ENCODE data around the gene SEMA3B. TPM values are rescaled to one million over a fixed set of nuclear protein-coding genes. Genes with fewer than 3 reads are reported as not detected.

Gene SEMA3B
- polyA plus RNA-seq, 2 donors: 5.2 to 7.8 TPM

DNA sequence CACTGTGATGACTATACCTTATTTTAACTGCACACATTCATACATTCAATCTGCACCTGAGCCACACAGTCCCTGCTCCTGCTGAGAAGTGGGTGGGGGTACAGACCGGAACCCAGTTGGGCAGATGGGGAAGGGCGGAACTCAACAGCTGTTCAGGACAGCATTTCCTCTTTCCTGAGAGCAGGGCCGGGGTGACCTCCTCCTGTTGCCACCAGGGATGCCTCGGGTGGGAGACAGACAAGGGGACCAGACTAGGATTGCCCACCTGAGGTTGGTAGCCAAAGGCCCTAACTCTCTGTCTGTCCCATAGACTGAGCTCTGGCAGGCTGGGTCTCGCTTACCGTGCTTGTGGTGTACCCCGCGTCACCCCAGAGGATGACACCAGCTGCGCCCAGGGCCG lies 49.7 kb downstream of the SEMA3B start:
- WGBS, 2 donors: 73 to 75% methylated on average over 10 of the region's 10 CpGs
- Histone ChIP-seq H3K9me3 (ENCODE audit: control insufficient read depth in 2 of 2, insufficient read depth in 1 of 2, low read depth in 1 of 2, low read length in 1 of 2) (no peaks in the 10 kb centered on the region), H3K4me3 (ENCODE audit: low read depth in 1 of 2, low read length in 2 of 2) (no peak overlapping the region), H3K27me3 (ENCODE audit: control insufficient read depth in 1 of 2, insufficient read depth in 2 of 2, low read length in 2 of 2) (no peaks in the 10 kb centered on the region), H3K4me1 (ENCODE audit: control insufficient read depth in 2 of 2, insufficient read depth in 2 of 2, low read length in 1 of 2) (peaks cover 0 to 40% of the 10 kb centered on the region in 2 donors), H3K36me3 (ENCODE audit: control insufficient read depth in 2 of 2, insufficient read depth in 2 of 2, low read length in 1 of 2) (peaks cover 0 to 10% of the 10 kb centered on the region in 2 donors), H3K27ac (ENCODE audit: low read depth in 2 of 2, low read length in 1 of 2) (peak overlapping the region; percentile 96 to 100)

DNA sequence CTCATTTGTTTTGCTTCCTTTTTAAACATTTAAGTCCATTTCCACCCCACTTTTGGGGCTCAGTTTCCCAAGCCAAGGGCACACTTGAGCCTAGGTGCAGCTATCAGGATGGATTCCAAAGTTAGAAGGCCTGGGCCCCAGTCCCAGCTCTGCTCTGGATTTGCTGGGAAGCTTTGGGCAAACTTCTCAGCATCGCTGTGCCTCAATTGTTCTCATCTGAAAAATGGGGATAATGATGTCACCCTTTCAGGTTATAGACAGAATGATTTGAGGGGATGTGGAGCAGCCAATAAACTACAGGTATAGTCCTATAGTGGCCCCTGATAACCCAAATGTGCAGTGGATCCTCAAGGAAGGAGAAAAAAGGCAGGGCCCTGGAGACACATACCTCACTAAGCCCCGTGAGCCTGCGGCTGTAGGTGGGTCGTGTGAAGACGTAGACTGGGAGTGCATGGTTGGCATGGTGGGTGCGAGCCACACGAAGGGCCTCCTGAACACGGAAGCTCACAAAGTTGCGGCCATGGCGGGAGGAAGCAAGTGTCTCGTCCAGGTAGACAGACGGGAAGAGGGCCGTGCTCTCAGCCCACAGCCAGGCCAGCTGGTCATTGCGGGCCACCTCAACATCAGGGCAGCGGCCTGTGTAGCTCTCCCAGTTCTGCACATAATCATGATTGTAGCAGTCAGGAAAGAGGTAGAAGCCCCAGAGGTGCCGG lies 50.4 kb downstream of the SEMA3B start:
- Histone ChIP-seq H3K27me3 (ENCODE audit: control insufficient read depth in 1 of 2, insufficient read depth in 2 of 2, low read length in 2 of 2) (no peaks in the 10 kb centered on the region), H3K9me3 (ENCODE audit: control insufficient read depth in 2 of 2, insufficient read depth in 1 of 2, low read depth in 1 of 2, low read length in 1 of 2) (no peaks in the 10 kb centered on the region), H3K27ac (ENCODE audit: low read depth in 2 of 2, low read length in 1 of 2) (peak overlapping the region; percentile 96 to 100), H3K4me1 (ENCODE audit: control insufficient read depth in 2 of 2, insufficient read depth in 2 of 2, low read length in 1 of 2) (peaks cover 0 to 40% of the 10 kb centered on the region in 2 donors), H3K36me3 (ENCODE audit: control insufficient read depth in 2 of 2, insufficient read depth in 2 of 2, low read length in 1 of 2) (peaks cover 0 to 10% of the 10 kb centered on the region in 2 donors), H3K4me3 (ENCODE audit: low read depth in 1 of 2, low read length in 2 of 2) (peak overlapping the region in 1 of 2 donors; percentile 67)
- 77 to 89% methylated on average over 16 of the region's 16 CpGs for WGBS, 2 donors

DNA sequence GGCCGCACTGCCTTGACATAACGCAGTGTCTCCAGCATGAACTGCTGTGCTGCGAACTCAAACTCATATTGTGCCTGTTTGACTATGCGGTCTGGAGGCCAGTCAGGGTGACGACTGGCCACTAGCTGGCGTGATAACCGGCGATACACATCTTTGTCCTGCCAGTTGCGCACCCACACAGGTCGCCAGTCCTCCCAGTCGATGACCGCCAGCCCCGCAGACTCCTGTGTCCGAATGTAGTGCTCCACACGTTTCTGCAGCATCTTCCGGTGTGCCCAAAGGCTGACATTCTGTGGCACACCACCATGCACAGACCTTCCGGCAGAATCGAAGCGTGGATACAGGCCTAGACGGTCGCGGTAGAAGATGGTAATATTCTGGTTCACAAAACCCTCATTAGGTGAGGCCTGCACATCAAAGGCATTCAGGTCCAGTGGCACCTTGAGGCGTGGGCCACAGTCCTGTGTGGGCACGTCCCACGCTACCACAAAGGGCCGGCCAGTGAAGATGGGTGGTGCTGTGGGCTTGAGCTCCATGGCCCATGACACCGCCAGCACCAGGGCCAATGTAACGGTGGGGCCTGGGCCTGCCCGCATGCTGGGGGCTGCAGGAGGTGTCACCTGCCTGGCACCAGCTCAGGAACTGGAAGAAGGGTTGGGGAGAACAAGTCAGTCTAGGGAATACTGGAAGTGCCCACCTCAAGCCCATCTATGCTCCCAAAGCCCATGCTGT lies 51.1 kb downstream of the SEMA3B start:
- peaks cover 0 to 36% of the 10 kb centered on the region in 2 donors for H3K4me1 ChIP-seq (ENCODE audit: control insufficient read depth in 2 of 2, insufficient read depth in 2 of 2, low read length in 1 of 2)
- WGBS, 2 donors: 64 to 68% methylated on average over 29 of the region's 29 CpGs
- peak overlapping the region; percentile 82 to 89 for H3K27ac ChIP-seq (ENCODE audit: low read depth in 2 of 2, low read length in 1 of 2)
- H3K4me3 ChIP-seq (ENCODE audit: low read depth in 1 of 2, low read length in 2 of 2): peak overlapping the region; percentile 67 to 83
- H3K36me3 ChIP-seq (ENCODE audit: control insufficient read depth in 2 of 2, insufficient read depth in 2 of 2, low read length in 1 of 2): peaks cover 0 to 10% of the 10 kb centered on the region in 2 donors
- H3K27me3 ChIP-seq (ENCODE audit: control insufficient read depth in 1 of 2, insufficient read depth in 2 of 2, low read length in 2 of 2): no peaks in the 10 kb centered on the region
- H3K9me3 ChIP-seq (ENCODE audit: control insufficient read depth in 2 of 2, insufficient read depth in 1 of 2, low read depth in 1 of 2, low read length in 1 of 2): no peaks in the 10 kb centered on the region

DNA sequence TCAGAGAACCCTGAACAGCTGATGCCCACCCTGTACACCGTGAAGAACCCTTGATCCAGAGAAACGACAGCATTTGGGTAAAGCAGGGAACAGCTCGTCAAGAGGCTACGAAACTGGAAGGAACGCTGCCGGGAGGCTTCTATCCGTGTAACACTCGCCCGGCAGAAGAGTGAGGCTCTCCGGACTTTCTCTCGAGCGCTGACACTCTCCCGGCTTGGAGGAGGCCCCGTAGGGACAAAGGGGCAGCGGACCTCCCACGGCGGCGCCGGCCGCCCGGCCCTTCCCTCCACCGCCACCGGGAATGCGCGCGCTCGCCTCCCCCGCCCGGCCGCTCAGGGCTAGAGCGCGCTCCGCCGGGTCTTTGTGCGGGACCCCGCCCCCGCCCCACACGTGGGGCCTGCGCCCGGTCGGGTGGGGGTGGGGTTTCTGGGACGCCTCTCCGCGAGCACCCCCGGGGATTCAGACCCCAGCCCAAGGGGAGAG lies 51.9 kb downstream of the SEMA3B start:
- peaks cover 0 to 36% of the 10 kb centered on the region in 2 donors for H3K4me1 ChIP-seq (ENCODE audit: control insufficient read depth in 2 of 2, insufficient read depth in 2 of 2, low read length in 1 of 2)
- H3K27ac ChIP-seq (ENCODE audit: low read depth in 2 of 2, low read length in 1 of 2): peak overlapping the region; percentile 82 to 89
- no peaks in the 10 kb centered on the region for H3K27me3 ChIP-seq (ENCODE audit: control insufficient read depth in 1 of 2, insufficient read depth in 2 of 2, low read length in 2 of 2)
- no peaks in the 10 kb centered on the region for H3K9me3 ChIP-seq (ENCODE audit: control insufficient read depth in 2 of 2, insufficient read depth in 1 of 2, low read depth in 1 of 2, low read length in 1 of 2)
- WGBS, 2 donors: 0% methylated on average over 36 to 45 of the region's 45 CpGs
- peak overlapping the region; percentile 67 to 83 for H3K4me3 ChIP-seq (ENCODE audit: low read depth in 1 of 2, low read length in 2 of 2)
- H3K36me3 ChIP-seq (ENCODE audit: control insufficient read depth in 2 of 2, insufficient read depth in 2 of 2, low read length in 1 of 2): peaks cover 0 to 14% of the 10 kb centered on the region in 2 donors

DNA sequence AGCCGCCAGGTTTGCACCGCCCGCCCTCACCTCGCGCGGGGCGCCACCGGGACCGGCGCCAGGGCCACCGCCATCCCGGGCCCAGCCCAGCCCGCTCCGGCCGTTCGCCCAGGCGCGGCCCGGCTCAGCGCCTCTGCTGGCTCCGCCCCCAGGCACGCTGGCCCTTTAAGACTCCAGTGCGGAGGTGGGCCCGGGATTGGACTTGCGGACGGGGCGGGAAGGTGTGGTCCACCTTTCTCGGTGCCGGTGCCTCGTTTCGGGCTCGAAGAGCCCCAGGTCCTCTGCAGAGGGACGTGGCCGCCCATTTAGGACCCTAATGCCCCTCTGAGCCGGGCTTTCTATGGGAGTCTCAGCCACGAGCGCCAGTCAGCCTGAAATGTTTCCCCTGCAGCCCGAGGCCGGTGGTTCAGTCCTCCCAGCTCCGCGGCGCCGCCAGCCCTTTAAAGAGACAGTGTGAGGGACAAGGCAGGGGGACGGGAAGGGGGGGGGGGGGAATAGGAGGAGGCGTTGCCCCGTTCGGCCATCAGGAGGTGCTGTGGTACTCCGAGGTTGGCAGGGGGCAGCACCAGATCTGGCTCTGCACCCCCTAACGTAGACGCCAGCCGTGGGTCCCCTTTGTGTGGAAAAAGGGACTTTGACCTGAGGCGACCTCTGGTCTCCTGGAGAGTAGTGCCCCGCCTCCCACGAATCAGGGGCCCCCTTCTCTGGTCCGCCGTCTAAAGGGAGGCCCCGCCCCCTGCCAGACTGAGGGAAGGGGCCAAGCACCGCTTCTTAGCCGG lies 52.6 kb downstream of the SEMA3B start:
- WGBS, 2 donors: 0 to 1% methylated on average over 51 to 59 of the region's 59 CpGs
- Histone ChIP-seq H3K27me3 (ENCODE audit: control insufficient read depth in 1 of 2, insufficient read depth in 2 of 2, low read length in 2 of 2) (no peaks in the 10 kb centered on the region), H3K36me3 (ENCODE audit: control insufficient read depth in 2 of 2, insufficient read depth in 2 of 2, low read length in 1 of 2) (peaks cover 0 to 19% of the 10 kb centered on the region in 2 donors), H3K4me1 (ENCODE audit: control insufficient read depth in 2 of 2, insufficient read depth in 2 of 2, low read length in 1 of 2) (peaks cover 0 to 32% of the 10 kb centered on the region in 2 donors), H3K4me3 (ENCODE audit: low read depth in 1 of 2, low read length in 2 of 2) (peak overlapping the region; percentile 67 to 83), H3K9me3 (ENCODE audit: control insufficient read depth in 2 of 2, insufficient read depth in 1 of 2, low read depth in 1 of 2, low read length in 1 of 2) (no peaks in the 10 kb centered on the region), H3K27ac (ENCODE audit: low read depth in 2 of 2, low read length in 1 of 2) (peak overlapping the region; percentile 82 to 89)

DNA sequence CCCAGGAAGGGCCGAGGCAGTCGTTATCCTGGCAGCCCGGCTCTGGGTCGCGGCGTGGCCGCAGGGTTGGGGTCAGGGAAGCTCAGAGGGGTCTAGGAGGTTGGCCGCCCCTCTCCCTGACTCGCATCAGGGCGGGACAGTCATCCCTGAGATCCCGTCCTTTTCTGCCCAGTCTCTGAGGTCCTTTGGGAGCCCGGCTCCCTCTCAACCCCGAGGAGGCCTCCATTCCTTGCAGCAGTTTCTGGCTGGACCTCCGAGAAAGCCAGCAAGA lies 53.1 kb downstream of the SEMA3B start:
- 26 to 44% methylated on average over 13 to 14 of the region's 14 CpGs for WGBS, 2 donors
- H3K36me3 ChIP-seq (ENCODE audit: control insufficient read depth in 2 of 2, insufficient read depth in 2 of 2, low read length in 1 of 2): peaks cover 0 to 19% of the 10 kb centered on the region in 2 donors

DNA sequence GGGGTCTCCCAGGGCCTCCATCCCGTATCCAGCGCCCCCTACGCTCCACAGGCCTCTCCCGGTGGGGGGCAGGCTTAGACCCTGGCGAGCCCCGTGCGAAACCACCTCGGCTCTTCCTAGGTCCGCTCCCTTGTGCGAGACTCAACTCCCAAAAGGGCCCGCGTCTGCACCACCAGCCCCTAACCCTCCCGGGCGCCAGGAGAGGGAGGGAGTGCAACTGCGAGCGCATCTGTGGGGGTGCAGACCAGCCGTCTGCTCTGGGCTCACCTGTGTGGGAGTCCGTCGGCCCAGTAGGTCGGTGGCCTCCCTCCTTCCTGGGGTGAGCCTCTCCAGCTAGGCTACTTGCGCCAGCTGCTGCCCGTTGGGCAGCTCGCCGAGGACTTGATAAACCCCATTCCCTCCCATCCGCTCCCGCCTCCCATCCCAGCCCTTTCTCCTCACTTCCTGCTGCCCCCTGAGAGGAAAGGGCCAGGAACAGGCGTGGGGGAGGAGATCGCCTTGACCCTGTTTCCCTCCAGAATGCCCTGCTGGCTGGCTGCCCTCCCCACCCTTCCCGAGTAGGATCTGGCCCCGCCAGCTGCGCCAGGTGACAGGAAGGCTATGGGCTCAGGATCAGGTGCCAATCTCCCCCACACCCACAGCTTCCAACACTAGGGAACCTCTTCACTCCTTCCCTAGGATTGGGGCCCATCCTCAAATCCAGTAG lies 53.6 kb downstream of the SEMA3B start, which contains the start of gene HYAL2:
HYAL2 (minus strand) TSS at position 360 of the 706 bp plus-strand sequence. CDS start 2,256 bp downstream, outside the sequence.
- H3K27ac ChIP-seq (ENCODE audit: low read depth in 2 of 2, low read length in 1 of 2): peak within 1 kb of the TSS; percentile 82 to 89
- peaks cover 0 to 34% of the 10 kb centered on the region in 2 donors for H3K4me1 ChIP-seq (ENCODE audit: control insufficient read depth in 2 of 2, insufficient read depth in 2 of 2, low read length in 1 of 2)

More for the DNA sequence above, 53.1 kb downstream of the SEMA3B start:
- Histone ChIP-seq H3K9me3 (ENCODE audit: control insufficient read depth in 2 of 2, insufficient read depth in 1 of 2, low read depth in 1 of 2, low read length in 1 of 2) (no peaks in the 10 kb centered on the region), H3K27ac (ENCODE audit: low read depth in 2 of 2, low read length in 1 of 2) (peak overlapping the region; percentile 82), H3K4me3 (ENCODE audit: low read depth in 1 of 2, low read length in 2 of 2) (peak overlapping the region; percentile 67 to 83), H3K4me1 (ENCODE audit: control insufficient read depth in 2 of 2, insufficient read depth in 2 of 2, low read length in 1 of 2) (peaks cover 0 to 34% of the 10 kb centered on the region in 2 donors), H3K27me3 (ENCODE audit: control insufficient read depth in 1 of 2, insufficient read depth in 2 of 2, low read length in 2 of 2) (no peaks in the 10 kb centered on the region)

DNA sequence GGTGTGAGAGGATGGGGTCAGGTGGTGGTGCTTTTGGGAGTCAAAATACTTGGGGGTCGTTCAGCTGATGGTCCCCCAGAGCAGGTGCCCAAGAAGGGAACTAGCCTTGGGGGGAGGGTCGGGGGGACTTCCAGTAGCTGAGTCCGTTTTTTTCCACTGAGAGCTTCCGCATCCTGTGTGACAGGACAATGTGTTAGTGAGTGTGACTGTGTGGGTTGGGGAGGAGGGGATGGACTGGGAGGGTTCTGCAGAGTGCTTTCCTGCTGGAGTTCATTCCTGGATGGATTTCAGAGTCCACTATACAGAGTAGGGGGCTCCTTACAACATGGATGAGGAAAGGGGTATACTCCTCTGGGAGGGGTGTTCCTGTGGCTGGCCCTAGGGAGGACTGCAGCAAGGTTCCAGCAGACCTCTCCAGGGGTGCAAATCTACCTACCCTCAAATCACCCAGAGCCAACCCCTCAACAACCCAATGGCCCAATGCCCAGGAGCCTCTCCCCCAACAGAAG lies 54.2 kb downstream of the SEMA3B start:
- Histone ChIP-seq H3K4me1 (ENCODE audit: control insufficient read depth in 2 of 2, insufficient read depth in 2 of 2, low read length in 1 of 2) (peaks cover 0 to 30% of the 10 kb centered on the region in 2 donors), H3K27ac (ENCODE audit: low read depth in 2 of 2, low read length in 1 of 2) (peak overlapping the region; percentile 82 to 83)

More for the DNA sequence above, 53.6 kb downstream of the SEMA3B start, which contains the start of gene HYAL2:
- H3K4me3 ChIP-seq (ENCODE audit: low read depth in 1 of 2, low read length in 2 of 2): peak within 1 kb of the TSS; percentile 67 to 83
- 51 to 57% methylated on average over 28 to 31 of the region's 31 CpGs for WGBS, 2 donors
- H3K27me3 ChIP-seq (ENCODE audit: control insufficient read depth in 1 of 2, insufficient read depth in 2 of 2, low read length in 2 of 2): no peaks in the 10 kb centered on the region
- H3K36me3 ChIP-seq (ENCODE audit: control insufficient read depth in 2 of 2, insufficient read depth in 2 of 2, low read length in 1 of 2): peaks cover 0 to 19% of the 10 kb centered on the region in 2 donors
- no peaks in the 10 kb centered on the region for H3K9me3 ChIP-seq (ENCODE audit: control insufficient read depth in 2 of 2, insufficient read depth in 1 of 2, low read depth in 1 of 2, low read length in 1 of 2)

More for the DNA sequence above, 54.2 kb downstream of the SEMA3B start:
- no peak overlapping the region for H3K4me3 ChIP-seq (ENCODE audit: low read depth in 1 of 2, low read length in 2 of 2)
- peaks cover 0 to 17% of the 10 kb centered on the region in 2 donors for H3K36me3 ChIP-seq (ENCODE audit: control insufficient read depth in 2 of 2, insufficient read depth in 2 of 2, low read length in 1 of 2)
- H3K27me3 ChIP-seq (ENCODE audit: control insufficient read depth in 1 of 2, insufficient read depth in 2 of 2, low read length in 2 of 2): no peaks in the 10 kb centered on the region
- H3K9me3 ChIP-seq (ENCODE audit: control insufficient read depth in 2 of 2, insufficient read depth in 1 of 2, low read depth in 1 of 2, low read length in 1 of 2): no peaks in the 10 kb centered on the region
- 56 to 60% methylated on average over 4 of the region's 4 CpGs for WGBS, 2 donors
